ENCODE data around the gene RNF6.

DNA sequence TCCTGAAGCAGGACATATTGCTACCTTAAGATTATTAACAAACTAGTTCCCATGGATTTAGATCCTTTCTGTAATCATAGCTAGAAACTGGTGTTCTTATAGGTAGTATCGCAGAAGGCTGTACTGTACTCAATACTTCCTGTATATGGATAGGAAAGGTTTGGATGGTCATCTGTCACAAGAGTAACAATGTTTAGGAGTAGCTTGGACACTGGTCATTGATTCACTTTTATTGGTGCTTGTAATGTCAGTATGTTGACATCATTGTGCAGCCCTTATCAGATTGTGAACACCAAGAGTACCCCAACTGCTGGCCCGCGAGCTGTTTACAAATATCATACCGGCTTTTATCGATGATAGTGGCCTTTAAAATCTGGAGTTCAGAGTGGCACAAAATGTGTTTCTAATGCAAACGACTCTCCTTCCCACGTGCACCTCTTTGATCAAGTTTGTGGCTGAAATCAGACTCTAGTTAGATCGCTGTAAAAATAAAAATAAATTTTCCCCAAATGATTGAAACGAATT, 31.2 kb upstream of the RNF6 start:
- no peak for TF ChIP-seq CTCF (conservative IDR thresholded peaks at IDR 0.05; ENCODE audit: low read depth, low read length)
- TF ChIP-seq EZH2 (IDR thresholded peaks at IDR 0.05; ENCODE audit: low read length, unreplicated experiment) = no peak

All from PC-3 (cell line).